SU-DHL-6 (cell line): ENCODE data around the gene EVA1C.

Source experiments
- H2AFZ ChIP-seq: fragments of 200-600 bp; sonication (generic); 2 replicates; pipeline ENCODE4 v1.6.1; 2014; ENCODE audit warnings: low read depth, mild to moderate bottlenecking, moderate library complexity, mixed read lengths, antibody characterized with exemption, low read length; ENCODE audit not compliant: severe bottlenecking
- H3F3A ChIP-seq: fragments of 200-600 bp; shearing (Covaris generic); 2 replicates; pipeline ENCODE4 v1.6.0; 2016; ENCODE audit warnings: antibody characterized with exemption, mild to moderate bottlenecking; ENCODE audit not compliant: insufficient read depth
- H3K27ac ChIP-seq: fragments of 200-600 bp; sonication (generic); 2 replicates; pipeline ENCODE4 v1.5.1; 2016; ENCODE audit warnings: low read depth, mild to moderate bottlenecking, low read length, moderate library complexity, mixed read lengths
- H3K27me3 ChIP-seq: fragments of 200-600 bp; sonication (generic), shearing (Covaris generic); 2 replicates; pipeline ENCODE4 v1.6.0; 2014; ENCODE audit warnings: mild to moderate bottlenecking, low read length
- H3K36me3 ChIP-seq: fragments of 200-600 bp; sonication (generic); 2 replicates; pipeline ENCODE4 v1.6.1; 2014; ENCODE audit warnings: mild to moderate bottlenecking, low read length, mixed read lengths
- H3K4me2 ChIP-seq: fragments of 300-600, 200-600 bp; shearing (Covaris generic), sonication (generic); 2 replicates; pipeline ENCODE4 v1.6.0; 2014; ENCODE audit warnings: low read length, low read depth, mild to moderate bottlenecking; ENCODE audit not compliant: poor library complexity, severe bottlenecking
- H3K4me3 ChIP-seq: fragments of 200-600 bp; sonication (generic); 2 replicates; pipeline ENCODE4 v1.5.1; 2014; ENCODE audit warnings: antibody characterized with exemption, low read length, mild to moderate bottlenecking, mixed read lengths; ENCODE audit not compliant: insufficient read depth, poor library complexity, severe bottlenecking
- H3K79me2 ChIP-seq: fragments of 200-600 bp; sonication (generic); 2 replicates; pipeline ENCODE4 v1.6.1; 2014; ENCODE audit warnings: mild to moderate bottlenecking, low read length, moderate library complexity; ENCODE audit not compliant: insufficient read depth
- H3K9ac ChIP-seq: fragments of 200-600 bp; sonication (generic); 2 replicates; pipeline ENCODE4 v1.7.0; 2014; ENCODE audit warnings: mild to moderate bottlenecking, low read length
- H3K9me2 ChIP-seq: fragments of 200-600 bp; sonication (generic); replicated peaks from 2 replicates; pipeline ENCODE4 v1.6.1; 2014; ENCODE audit warnings: low read length; ENCODE audit not compliant: insufficient read depth
- H3K9me3 ChIP-seq: fragments of 200-600 bp; sonication (generic); 2 replicates; pipeline ENCODE4 v1.6.1; 2014; ENCODE audit warnings: low read length, mixed read lengths; ENCODE audit not compliant: insufficient read depth
- H4K20me1 ChIP-seq: fragments of 200-600 bp; sonication (generic); 2 replicates; pipeline ENCODE4 v1.6.1; 2014; ENCODE audit warnings: low read depth, mild to moderate bottlenecking, antibody characterized with exemption, low read length, moderate library complexity, mixed read lengths
- CTCF ChIP-seq: fragments of 200-600 bp; sonication (generic); IDR thresholded peaks from one replicate; pipeline ENCODE4 v1.5.1; 2017; ENCODE audit warnings: antibody characterized with exemption, mild to moderate bottlenecking, low read length, moderate library complexity; ENCODE audit not compliant: insufficient read depth, poor library complexity, severe bottlenecking
- EZH2phosphoT487 ChIP-seq: fragments of 200-600 bp; sonication (generic), shearing (Covaris generic); conservative IDR thresholded peaks from 2 replicates; pipeline ENCODE4 v1.6.1; 2018; ENCODE audit warnings: mild to moderate bottlenecking, antibody characterized with exemption, low read length, moderate library complexity, mixed read lengths

EVA1C gene

DNA sequence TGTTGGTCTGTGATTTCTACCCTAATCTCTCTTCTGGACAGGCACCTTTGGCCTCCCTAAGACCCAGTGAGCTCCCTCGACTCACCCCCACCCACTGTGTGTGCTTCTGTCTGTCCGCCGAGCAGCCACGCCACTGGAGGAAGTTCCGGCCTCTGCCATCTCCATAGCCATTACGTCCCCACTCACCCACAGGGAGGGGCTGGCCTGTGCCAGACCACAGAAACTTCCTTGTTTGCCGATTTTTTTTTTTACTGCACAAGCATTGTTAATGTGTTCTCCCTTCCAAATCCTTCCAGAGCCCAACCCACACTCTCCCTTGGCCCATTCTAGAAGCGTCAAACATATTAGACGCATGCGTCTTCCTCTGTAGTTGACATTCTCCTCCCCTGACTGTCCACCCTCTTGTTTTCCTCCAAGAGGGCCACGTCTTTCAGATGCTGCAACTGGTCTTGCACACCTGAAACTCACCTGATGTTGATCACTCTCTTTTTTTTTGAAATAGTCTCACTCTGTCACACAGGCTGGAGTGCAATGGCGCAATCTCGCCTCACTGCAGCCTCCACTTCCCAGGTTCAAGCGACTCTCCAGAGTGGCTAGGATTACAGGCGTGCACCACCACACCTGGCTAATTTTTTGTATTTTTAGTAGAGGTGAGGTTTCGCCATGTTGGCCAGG, 72.3 kb downstream of the EVA1C start:
- H3K9me3 ChIP-seq: no peaks in the 10 kb centered on the region
- H2AFZ ChIP-seq: no peak overlapping the region
- no peaks in the 10 kb centered on the region for H3K36me3 ChIP-seq
- H3F3A ChIP-seq: no peaks in the 10 kb centered on the region
- H4K20me1 ChIP-seq: no peaks in the 10 kb centered on the region
- no peaks in the 10 kb centered on the region for H3K9me2 ChIP-seq
- no peak overlapping the region for H3K9ac ChIP-seq
- H3K27ac ChIP-seq: no peak overlapping the region
- no peak overlapping the region for H3K4me2 ChIP-seq
- no peak overlapping the region for H3K4me3 ChIP-seq
- TF ChIP-seq CTCF (no peak), EZH2phosphoT487 (no peak)
- no peaks in the 10 kb centered on the region for H3K27me3 ChIP-seq
- no peaks in the 10 kb centered on the region for H3K79me2 ChIP-seq

GRCh38 chr21:32492376-32492775, 79.9 kb downstream of the EVA1C start:
- Histone ChIP-seq H3K9me3 (no peaks in the 10 kb centered on the region), H4K20me1 (no peaks in the 10 kb centered on the region), H2AFZ (no peak overlapping the region), H3K79me2 (no peaks in the 10 kb centered on the region), H3K4me2 (no peak overlapping the region), H3F3A (no peaks in the 10 kb centered on the region), H3K9ac (no peak overlapping the region), H3K9me2 (no peaks in the 10 kb centered on the region), H3K27me3 (no peaks in the 10 kb centered on the region), H3K36me3 (no peaks in the 10 kb centered on the region), H3K27ac (no peak overlapping the region), H3K4me3 (no peak overlapping the region)
- TF ChIP-seq CTCF: no peak
- TF ChIP-seq EZH2phosphoT487: no peak

DNA sequence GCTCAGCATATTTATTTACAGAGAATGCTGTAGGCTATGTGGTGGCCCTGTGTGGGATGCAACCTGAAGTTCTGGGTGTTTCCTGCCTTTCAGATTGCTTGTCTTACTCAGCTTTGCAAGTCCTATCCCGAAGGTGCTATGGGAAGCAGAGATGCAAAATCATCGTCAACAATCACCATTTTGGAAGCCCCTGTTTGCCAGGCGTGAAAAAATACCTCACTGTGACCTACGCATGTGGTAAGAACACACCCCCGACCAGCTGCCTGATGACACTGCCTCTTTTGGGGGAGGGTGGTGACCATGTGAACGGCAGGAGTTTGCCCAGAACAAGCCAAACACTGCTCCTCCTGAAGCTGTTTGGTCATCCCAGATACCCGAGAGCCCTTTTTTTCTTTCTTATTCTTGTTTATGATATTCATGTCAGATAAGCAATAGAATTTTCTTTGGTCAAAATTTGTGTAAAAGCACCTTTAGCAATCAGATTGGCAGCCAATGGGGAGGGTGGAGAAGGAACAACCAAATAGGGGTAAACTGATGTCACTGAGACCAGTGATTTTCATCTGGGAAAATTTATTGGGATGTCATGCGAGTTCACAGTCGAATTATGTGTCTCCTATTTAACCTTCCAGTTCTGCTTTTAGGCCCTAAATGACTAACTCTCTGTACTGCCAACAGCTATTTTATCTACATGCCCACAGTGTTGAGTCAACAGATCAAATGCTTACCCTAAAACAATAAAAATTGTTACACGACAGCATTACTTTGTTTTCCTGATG, 82.6 kb downstream of the EVA1C start:
- no peaks in the 10 kb centered on the region for H3K9me3 ChIP-seq
- no peak overlapping the region for H2AFZ ChIP-seq
- TF ChIP-seq EZH2phosphoT487 (no peak), CTCF (no peak)
- H3K4me3 ChIP-seq: no peak overlapping the region
- H3K27ac ChIP-seq: no peak overlapping the region
- no peaks in the 10 kb centered on the region for H3K27me3 ChIP-seq
- no peak overlapping the region for H3K4me2 ChIP-seq
- no peaks in the 10 kb centered on the region for H3F3A ChIP-seq
- H4K20me1 ChIP-seq: no peaks in the 10 kb centered on the region
- H3K9ac ChIP-seq: no peak overlapping the region
- H3K9me2 ChIP-seq: no peaks in the 10 kb centered on the region
- H3K36me3 ChIP-seq: no peaks in the 10 kb centered on the region
- no peaks in the 10 kb centered on the region for H3K79me2 ChIP-seq
